GM18526 (cell line): ENCODE measurements around the gene AGBL4.

Source experiments
- POLR2A ChIP-seq: IDR thresholded peaks from 3 replicates; pipeline ENCODE4 v1.6.1; 2011; ENCODE audit not compliant: insufficient read length; ENCODE audit errors: extremely low read depth

AGBL4 gene

DNA sequence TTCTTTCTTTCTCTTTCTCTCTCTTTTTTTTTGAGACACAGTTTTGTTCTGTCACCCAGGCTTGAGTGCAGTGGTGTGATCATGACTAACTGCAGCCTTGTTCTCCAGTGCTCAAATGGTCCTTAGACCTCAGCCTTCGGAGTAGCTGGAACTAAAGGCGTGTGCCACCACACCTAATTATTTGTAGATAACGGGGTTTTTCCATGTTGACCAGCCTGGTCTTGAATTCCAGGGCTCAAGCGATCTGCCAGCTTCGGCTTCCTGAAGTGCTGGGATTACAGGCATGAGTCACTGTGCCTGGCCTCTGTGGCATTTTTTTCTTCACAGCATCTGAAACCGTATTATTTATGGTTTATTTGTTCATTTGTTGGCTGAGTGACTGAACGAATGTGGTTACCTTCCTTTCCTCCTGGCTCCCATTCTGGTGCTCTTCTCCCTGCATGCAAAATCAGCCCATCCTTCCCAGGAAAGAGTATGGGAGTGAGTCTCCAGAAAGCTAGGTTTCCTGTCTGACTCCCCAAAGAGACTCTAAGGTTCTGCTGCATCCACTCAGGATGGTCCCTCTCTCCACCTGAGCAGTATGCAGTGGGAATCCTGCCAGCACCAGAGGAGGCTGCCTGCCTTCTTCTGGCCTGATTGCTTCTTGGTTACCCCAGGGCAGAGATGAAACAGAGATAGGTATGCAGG, 1092.1 kb downstream of the AGBL4 start:
- no peak for TF ChIP-seq POLR2A

GRCh38 chr1:48930011-48930410, 1093.7 kb downstream of the AGBL4 start:
- no peak for TF ChIP-seq POLR2A

- TF ChIP-seq POLR2A, result no peak
These were observed 1099.7 kb downstream of the AGBL4 start for GRCh38 chr1:48924099-48924498.

DNA sequence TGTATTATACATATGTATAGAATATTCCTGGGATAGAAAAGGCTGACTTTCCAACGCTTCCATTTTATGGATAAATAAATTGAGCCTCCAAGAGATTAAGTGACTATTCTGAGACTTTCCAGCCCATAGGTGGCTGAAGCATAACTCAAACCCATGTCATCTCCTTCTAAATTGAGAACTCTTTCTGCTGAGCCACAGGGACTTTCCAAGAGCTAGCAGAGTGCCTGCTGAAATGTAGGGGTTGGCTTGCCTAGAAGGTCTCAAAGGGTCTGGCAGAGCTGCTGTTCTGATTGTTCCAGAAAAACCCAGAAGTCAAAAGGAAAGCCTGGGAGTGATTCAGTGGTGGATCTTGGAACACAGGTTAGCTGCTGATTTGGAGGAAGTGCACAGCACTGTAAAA, 1100.6 kb downstream of the AGBL4 start:
- no peak for TF ChIP-seq POLR2A

- no peak for TF ChIP-seq POLR2A
These were observed 1102.9 kb downstream of the AGBL4 start for GRCh38 chr1:48920851-48921250.

- TF ChIP-seq POLR2A, result no peak
These were observed 1105.7 kb downstream of the AGBL4 start for GRCh38 chr1:48917901-48918603.

- no peak for TF ChIP-seq POLR2A
These were observed 1106.7 kb downstream of the AGBL4 start for GRCh38 chr1:48917070-48917454.

- TF ChIP-seq POLR2A, result no peak
These were observed 1107.4 kb downstream of the AGBL4 start for GRCh38 chr1:48916130-48917069.

GRCh38 chr1:48908606-48909005, 1115.1 kb downstream of the AGBL4 start:
- TF ChIP-seq POLR2A, result no peak

GRCh38 chr1:48906729-48907128, 1117.0 kb downstream of the AGBL4 start:
- TF ChIP-seq POLR2A, result no peak

DNA sequence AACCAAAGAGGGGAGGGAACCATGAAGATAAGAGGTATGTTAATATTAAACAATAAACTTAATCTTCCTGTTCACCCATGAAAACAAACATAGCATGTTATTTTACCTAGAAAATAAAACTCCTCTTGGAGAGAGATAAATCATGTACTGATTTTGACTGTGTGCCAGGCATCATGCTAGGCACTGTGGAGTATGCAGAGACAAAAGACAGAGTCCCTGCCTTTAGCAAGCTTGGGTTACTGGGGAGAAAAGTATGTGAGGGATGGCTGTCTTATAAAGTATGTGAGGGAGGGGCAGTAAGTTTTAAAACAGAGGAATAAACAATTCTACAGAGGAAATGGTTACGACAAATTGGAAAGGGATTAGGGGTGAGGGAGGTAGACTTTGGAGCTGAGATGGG, 1117.6 kb downstream of the AGBL4 start:
- TF ChIP-seq POLR2A, result no peak

DNA sequence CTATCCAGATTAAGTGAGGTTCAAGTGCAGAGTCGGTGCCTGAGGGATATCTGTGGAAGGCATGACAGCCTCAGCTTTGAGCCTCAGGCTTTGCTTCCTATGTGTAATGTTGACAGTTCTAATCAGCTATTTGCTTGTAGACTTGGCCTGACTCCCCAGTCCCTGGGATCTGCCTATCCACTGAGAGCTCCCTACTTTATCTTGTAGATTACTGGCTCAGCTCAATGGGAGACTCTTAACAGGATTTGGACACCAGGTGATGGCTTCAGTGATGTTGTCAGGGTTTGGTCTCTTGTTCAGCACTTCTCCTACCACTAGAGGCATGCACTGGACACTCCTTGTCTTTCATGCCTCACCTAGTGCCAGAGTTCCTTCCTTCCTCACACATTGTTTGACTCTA, 1120.5 kb downstream of the AGBL4 start:
- TF ChIP-seq POLR2A, result no peak

DNA sequence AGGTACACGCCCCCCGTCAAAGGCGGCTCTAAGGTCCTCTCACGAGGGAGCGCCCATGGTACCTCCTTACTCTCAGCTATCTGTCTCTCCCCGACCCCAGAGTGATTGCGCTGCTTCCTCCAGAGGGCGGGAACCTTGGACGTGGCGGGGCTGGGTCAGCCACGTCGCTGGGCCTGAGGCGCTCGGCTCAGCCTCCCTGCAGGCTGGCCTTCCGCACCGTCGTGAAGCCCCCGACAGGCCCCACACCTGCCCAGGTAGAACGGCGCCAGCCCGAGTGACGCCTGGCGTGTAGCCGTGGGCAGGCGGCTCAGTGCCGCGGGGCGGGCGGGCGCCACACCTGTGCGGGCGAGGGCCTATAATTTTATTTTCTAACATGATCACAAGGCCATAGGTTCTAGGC, 1124.9 kb downstream of the AGBL4 start:
- no peak for TF ChIP-seq POLR2A

DNA sequence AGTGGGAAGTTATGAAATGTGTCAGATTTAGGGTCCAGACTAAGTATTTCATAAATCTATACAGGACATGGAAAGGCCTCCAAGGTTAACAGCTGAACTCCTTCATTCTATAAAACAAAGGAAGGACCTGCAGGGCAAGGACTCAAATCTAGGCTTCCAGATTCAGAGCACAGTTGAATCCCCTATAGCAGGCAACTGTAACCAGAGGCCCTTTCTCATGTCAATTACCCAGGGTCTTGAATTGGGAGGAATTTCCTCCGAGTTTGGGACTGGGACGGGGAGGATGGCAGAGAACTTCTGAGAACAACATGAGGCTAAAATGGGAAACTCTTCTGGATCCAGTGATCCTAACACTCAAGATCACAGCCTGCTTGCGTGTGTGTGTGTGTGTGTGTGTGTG, 1134.1 kb downstream of the AGBL4 start:
- no peak for TF ChIP-seq POLR2A

GRCh38 chr1:48889082-48889481, 1134.7 kb downstream of the AGBL4 start:
- no peak for TF ChIP-seq POLR2A

GRCh38 chr1:48887796-48888195, 1136.0 kb downstream of the AGBL4 start:
- no peak for TF ChIP-seq POLR2A
